GM12801 (cell line): ENCODE results near the gene ERICH6.

Experiments
- TF ChIP-seq, protein P1 (sequence below): IDR thresholded peaks from one replicate; pipeline ENCODE4 v1.5.1; 2011; ENCODE audit warnings: control low read depth; ENCODE audit not compliant: insufficient read length; ENCODE audit errors: extremely low read depth

Gene ERICH6

DNA sequence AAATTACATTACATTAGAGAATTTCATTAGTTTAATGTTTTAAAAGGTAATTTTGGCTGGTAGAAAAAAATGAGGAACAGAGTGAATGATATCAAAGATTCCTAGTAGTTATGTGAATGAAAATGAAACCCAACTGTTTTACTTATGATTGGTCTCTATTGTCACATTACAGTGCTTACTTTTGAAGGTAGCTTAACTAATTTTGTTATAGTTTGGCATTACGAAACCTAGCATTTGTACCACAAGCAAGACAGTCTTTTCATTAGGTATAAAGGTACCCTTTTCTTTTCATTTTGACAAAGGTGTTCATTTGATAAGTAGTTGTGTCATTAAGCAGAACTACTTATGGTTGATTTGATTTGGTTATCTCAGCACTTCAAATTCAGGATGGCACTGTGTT, 93.7 kb downstream of the ERICH6 start:
- TF ChIP-seq, protein P1, sequence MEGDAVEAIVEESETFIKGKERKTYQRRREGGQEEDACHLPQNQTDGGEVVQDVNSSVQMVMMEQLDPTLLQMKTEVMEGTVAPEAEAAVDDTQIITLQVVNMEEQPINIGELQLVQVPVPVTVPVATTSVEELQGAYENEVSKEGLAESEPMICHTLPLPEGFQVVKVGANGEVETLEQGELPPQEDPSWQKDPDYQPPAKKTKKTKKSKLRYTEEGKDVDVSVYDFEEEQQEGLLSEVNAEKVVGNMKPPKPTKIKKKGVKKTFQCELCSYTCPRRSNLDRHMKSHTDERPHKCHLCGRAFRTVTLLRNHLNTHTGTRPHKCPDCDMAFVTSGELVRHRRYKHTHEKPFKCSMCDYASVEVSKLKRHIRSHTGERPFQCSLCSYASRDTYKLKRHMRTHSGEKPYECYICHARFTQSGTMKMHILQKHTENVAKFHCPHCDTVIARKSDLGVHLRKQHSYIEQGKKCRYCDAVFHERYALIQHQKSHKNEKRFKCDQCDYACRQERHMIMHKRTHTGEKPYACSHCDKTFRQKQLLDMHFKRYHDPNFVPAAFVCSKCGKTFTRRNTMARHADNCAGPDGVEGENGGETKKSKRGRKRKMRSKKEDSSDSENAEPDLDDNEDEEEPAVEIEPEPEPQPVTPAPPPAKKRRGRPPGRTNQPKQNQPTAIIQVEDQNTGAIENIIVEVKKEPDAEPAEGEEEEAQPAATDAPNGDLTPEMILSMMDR = no peak
